ENCODE measurements around the gene HS3ST3B1. TPM values are rescaled to one million over a fixed set of nuclear protein-coding genes. Genes with fewer than 3 reads are reported as not detected.
A peak's percentile ranks its signal among the peaks of the same experiment; 100 is the strongest.

Gene HS3ST3B1
- total RNA-seq, 2 experiments from 2014 or later: 4.9 to 5.1 TPM

DNA sequence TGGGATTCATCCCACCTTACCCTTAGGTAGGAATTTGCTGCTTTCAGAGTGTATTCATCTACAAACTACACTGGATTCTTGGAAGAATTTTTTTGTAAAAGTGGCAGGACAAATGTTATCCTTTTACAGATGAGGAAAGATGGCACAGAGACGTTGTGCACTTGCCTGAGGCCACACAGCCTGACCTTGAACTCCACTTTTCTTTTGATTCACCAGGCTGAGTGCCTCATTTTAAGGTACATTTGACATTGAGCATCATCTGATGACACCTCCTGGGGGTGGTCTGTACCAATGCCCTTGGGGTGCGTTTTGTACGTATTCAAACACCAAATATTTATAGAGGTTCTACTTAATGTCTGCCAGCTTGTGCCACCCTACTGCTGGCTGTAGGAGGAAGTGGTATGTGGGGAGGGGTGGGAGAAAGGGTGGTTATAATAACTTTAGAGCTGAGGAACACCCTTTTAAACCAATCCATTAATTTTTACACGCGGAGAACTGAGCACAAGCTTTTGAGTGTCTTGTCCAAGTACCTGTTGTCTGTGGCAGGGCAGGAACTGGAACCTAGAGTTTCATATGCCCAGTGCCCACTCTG is 29.1 kb downstream of the HS3ST3B1 start:
- H3K27me3 Mint-ChIP-seq: no peaks in the 10 kb centered on the region
- H3K4me3 Mint-ChIP-seq: no peak overlapping the region
- DNase-seq (no peak), ATAC-seq (no peak)
- H3K36me3 Mint-ChIP-seq (ENCODE audit: low read depth): peaks cover 6% of the 10 kb centered on the region
- H3K27ac Mint-ChIP-seq: peak overlapping the region; percentile 30
- ChIA-PET CTCF (interaction anchor here (0.7 to 1.4 kb wide), 3 partner anchors 9 to 70 kb away, joined by 3 to 5 read pairs (median 3); partner anchors contain the start of gene HS3ST3B1), POLR2A (interaction anchor here (1.2 kb wide), 2 partner anchors 12 to 30 kb away, joined by 3 read pairs; no protein-coding TSS in a partner anchor)
- intact Hi-C loops (cut with micrococcal nuclease): no loop called here
- H3K9me3 Mint-ChIP-seq: peaks cover 2% of the 10 kb centered on the region
- TF ChIP-seq, protein P1, sequence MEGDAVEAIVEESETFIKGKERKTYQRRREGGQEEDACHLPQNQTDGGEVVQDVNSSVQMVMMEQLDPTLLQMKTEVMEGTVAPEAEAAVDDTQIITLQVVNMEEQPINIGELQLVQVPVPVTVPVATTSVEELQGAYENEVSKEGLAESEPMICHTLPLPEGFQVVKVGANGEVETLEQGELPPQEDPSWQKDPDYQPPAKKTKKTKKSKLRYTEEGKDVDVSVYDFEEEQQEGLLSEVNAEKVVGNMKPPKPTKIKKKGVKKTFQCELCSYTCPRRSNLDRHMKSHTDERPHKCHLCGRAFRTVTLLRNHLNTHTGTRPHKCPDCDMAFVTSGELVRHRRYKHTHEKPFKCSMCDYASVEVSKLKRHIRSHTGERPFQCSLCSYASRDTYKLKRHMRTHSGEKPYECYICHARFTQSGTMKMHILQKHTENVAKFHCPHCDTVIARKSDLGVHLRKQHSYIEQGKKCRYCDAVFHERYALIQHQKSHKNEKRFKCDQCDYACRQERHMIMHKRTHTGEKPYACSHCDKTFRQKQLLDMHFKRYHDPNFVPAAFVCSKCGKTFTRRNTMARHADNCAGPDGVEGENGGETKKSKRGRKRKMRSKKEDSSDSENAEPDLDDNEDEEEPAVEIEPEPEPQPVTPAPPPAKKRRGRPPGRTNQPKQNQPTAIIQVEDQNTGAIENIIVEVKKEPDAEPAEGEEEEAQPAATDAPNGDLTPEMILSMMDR (IDR thresholded peaks at IDR 0.05): no peak
- peaks cover 78% of the 10 kb centered on the region for H3K4me1 Mint-ChIP-seq (ENCODE audit: low read depth)

DNA sequence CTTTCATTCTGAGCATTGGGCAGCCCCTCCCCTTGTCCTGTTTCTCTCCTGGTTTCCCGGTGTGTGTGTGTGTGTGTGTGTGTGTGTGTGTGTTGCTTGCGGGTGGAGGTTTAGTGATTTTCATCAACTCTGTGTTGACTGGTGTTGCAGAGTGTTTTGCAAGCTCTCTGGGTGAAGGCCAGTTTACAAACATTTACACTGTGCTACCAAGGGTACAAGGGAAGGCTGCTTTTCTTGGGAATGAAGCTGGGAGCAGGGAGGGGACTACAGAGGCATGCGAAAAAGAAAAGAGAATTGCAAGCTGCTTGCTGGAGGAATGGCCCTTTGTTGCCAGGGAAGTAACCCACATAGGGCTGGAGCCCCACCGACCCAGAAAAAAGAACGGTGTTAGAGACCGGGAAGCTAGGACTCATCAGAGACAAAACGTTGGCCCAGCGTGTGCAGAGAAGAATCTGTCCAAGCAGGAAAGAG is 29.6 kb downstream of the HS3ST3B1 start:
- DNase-seq (no peak), ATAC-seq (no peak)
- Mint-ChIP-seq H3K4me3 (no peak overlapping the region), H3K27me3 (no peaks in the 10 kb centered on the region), H3K9me3 (peaks cover 2% of the 10 kb centered on the region), H3K36me3 (ENCODE audit: low read depth) (peaks cover 6% of the 10 kb centered on the region), H3K27ac (peak overlapping the region; percentile 3), H3K4me1 (ENCODE audit: low read depth) (peaks cover 79% of the 10 kb centered on the region)
- TF ChIP-seq, protein P1 (IDR thresholded peaks at IDR 0.05): no peak
- intact Hi-C loops (cut with micrococcal nuclease): no loop called here
- POLR2A ChIA-PET: interaction anchor here (1.2 kb wide), 2 partner anchors 12 to 29 kb away, joined by 3 read pairs; no protein-coding TSS in a partner anchor
- CTCF ChIA-PET: interaction anchor here (1.3 to 1.4 kb wide), 2 partner anchors 9 to 29 kb away, joined by 3 to 5 read pairs; partner anchors contain the start of gene HS3ST3B1

DNA sequence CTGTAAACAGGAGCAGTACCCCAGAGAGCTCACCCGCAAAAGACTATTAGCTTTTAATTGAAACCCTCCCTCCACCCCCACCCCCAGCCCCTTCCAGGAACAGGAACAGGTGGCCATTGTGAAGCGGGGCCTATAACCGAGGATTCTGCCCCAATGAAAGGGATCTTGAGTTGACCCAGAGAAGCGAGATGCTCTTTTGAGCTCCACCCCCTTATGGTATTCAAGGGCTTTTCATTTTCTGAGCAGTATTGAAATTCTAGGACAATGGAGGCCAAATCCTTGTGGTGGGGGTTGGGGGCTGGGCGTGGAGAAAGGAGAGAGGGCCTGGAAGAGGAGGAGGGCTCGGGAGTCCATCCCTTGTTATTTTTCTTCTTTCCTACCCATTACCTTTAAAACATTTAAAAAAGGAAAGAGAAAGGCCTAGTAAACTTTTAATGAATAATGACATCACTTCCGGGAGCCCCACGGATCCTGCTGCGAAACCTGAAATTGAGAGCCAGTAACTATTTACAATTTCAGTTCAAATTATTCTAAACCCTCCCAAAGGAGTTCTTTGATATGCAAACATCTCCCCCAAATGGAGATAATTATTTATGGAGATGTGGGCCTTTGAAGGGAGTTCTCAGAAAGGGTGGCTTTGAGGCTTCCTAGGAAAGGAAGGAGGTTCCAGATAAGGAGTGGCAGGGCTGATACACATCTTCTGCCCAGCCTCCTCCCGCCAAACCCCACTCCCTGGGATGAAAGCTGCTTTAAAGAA is 30.5 kb downstream of the HS3ST3B1 start:
- Mint-ChIP-seq H3K27me3 (no peaks in the 10 kb centered on the region), H3K27ac (peak overlapping the region; percentile 32), H3K4me3 (no peak overlapping the region), H3K36me3 (ENCODE audit: low read depth) (peaks cover 2% of the 10 kb centered on the region), H3K9me3 (no peaks in the 10 kb centered on the region), H3K4me1 (ENCODE audit: low read depth) (peaks cover 83% of the 10 kb centered on the region)
- intact Hi-C loops (cut with micrococcal nuclease): no loop called here
- no peak for ATAC-seq
- DNase-seq: no peak
- TF ChIP-seq, protein P1 (IDR thresholded peaks at IDR 0.05): no peak
- ChIA-PET CTCF (interaction anchor here (1.1 to 1.4 kb wide), 4 partner anchors 8 to 30 kb away, joined by 3 to 6 read pairs (median 4); partner anchors contain the start of gene HS3ST3B1), POLR2A (interaction anchor here (0.9 to 1.2 kb wide), 2 partner anchors 8 to 28 kb away, joined by 3 read pairs; no protein-coding TSS in a partner anchor)

DNA sequence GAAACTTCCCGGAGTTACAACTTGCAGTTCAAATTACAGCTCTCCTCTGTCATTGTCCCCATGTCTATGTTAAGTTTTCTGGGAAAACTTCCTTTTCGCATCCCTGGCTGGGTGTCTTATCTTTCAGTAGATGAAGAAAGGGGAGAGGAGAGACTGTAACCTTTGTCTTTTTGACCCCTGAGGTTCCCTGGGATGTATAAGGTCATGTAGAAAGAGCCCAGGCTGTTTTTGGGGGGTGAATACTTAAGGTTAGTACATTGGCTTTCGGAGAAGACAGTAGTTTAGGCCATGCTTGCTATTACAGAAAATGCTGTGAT is 31.1 kb downstream of the HS3ST3B1 start:
- no peak overlapping the region for H3K4me3 Mint-ChIP-seq
- no peaks in the 10 kb centered on the region for H3K27me3 Mint-ChIP-seq
- POLR2A ChIA-PET: interaction anchor here (0.9 kb wide), 1 partner anchor 9 kb away, joined by 3 read pairs; no protein-coding TSS in a partner anchor
- intact Hi-C loops (cut with micrococcal nuclease): no loop called here
- no peak for DNase-seq
- no peaks in the 10 kb centered on the region for H3K9me3 Mint-ChIP-seq
- TF ChIP-seq, protein P1 (IDR thresholded peaks at IDR 0.05): no peak
- no peak overlapping the region for H3K27ac Mint-ChIP-seq
- peaks cover under 1% of the 10 kb centered on the region for H3K36me3 Mint-ChIP-seq (ENCODE audit: low read depth)
- CTCF ChIA-PET: interaction anchor here (1.1 to 1.3 kb wide), 2 partner anchors 8 to 19 kb away, joined by 3 to 6 read pairs; no protein-coding TSS in a partner anchor
- H3K4me1 Mint-ChIP-seq (ENCODE audit: low read depth): peaks cover 86% of the 10 kb centered on the region
- no peak for ATAC-seq
